SK-N-SH treated with all-trans-retinoic acid at 6 μM for 48 hours (cell line): Measurements from ENCODE around the gene BTG1.

Experiments used
- ATAC-seq: fragments of 200-7000 bp; cut with Tn5 transposase; 3 replicates; pipeline ENCODE4 v1.9.1; 2020; ENCODE audit warnings: mild to moderate bottlenecking, moderate library complexity
- ARNTL ChIP-seq: fragments of 450-650 bp; formaldehyde crosslinking; IDR thresholded peaks from 2 replicates; pipeline ENCODE4 v1.5.0; 2020; ENCODE audit warnings: low read depth, mild to moderate bottlenecking, moderate library complexity, borderline replicate concordance
- BACH2 ChIP-seq: fragments of 250-450 bp; sonication (Bioruptor Pico); IDR thresholded peaks from 2 replicates; pipeline ENCODE4 v1.9.0; 2021; ENCODE audit warnings: mild to moderate bottlenecking, borderline replicate concordance
- CREB5 ChIP-seq: fragments of 250-450 bp; sonication (Bioruptor Pico); IDR thresholded peaks from 2 replicates; pipeline ENCODE4 v1.5.1; 2020; ENCODE audit warnings: low read depth, mild to moderate bottlenecking, moderate library complexity
- ESRRG ChIP-seq: fragments of 250-450 bp; sonication (Bioruptor Pico); IDR thresholded peaks from 2 replicates; pipeline ENCODE4 v1.6.1; 2021; ENCODE audit warnings: mild to moderate bottlenecking
- GLIS3 ChIP-seq: fragments of 250-450 bp; sonication (Bioruptor Pico); IDR thresholded peaks from 2 replicates; pipeline ENCODE4 v1.5.0; 2020; ENCODE audit warnings: mild to moderate bottlenecking, moderate library complexity
- ISL1 ChIP-seq: fragments of 250-450 bp; sonication (Bioruptor Pico); IDR thresholded peaks from 2 replicates; pipeline ENCODE4 v2.1.2; 2022; ENCODE audit warnings: mild to moderate bottlenecking, moderate library complexity
- OSR1 ChIP-seq: fragments of 250-450 bp; sonication (Bioruptor Pico); IDR thresholded peaks from 2 replicates; pipeline ENCODE4 v1.8.0; 2022; ENCODE audit warnings: moderate library complexity, mild to moderate bottlenecking, inconsistent platforms
- PPARA ChIP-seq: fragments of 250-450 bp; sonication (Bioruptor Pico); IDR thresholded peaks from 2 replicates; pipeline ENCODE4 v1.5.0; 2020; ENCODE audit warnings: mild to moderate bottlenecking, borderline replicate concordance
- SNAI2 ChIP-seq: fragments of 250-450 bp; sonication (Bioruptor Pico); IDR thresholded peaks from 2 replicates; pipeline ENCODE4 v1.5.0; 2020; ENCODE audit warnings: mild to moderate bottlenecking, moderate library complexity
- TCF4 ChIP-seq: fragments of 250-450 bp; sonication (Bioruptor Pico); IDR thresholded peaks from 2 replicates; pipeline ENCODE4 v1.8.0; 2021; ENCODE audit warnings: mild to moderate bottlenecking, moderate library complexity, borderline replicate concordance
- TOX ChIP-seq: fragments of 250-450 bp; sonication (Bioruptor Pico); IDR thresholded peaks from 2 replicates; pipeline ENCODE4 v1.8.0; 2021; ENCODE audit warnings: mild to moderate bottlenecking, moderate library complexity, borderline replicate concordance
- ZC3H10 ChIP-seq: fragments of 250-450 bp; sonication (Bioruptor Pico); IDR thresholded peaks from 2 replicates; pipeline ENCODE4 v1.5.1; 2021; ENCODE audit warnings: mild to moderate bottlenecking, moderate library complexity
- ZFP3 ChIP-seq: fragments of 250-450 bp; sonication (Bioruptor Pico); IDR thresholded peaks from 2 replicates; pipeline ENCODE4 v1.5.0; 2020; ENCODE audit warnings: mild to moderate bottlenecking, moderate library complexity
- ZFP30 ChIP-seq: fragments of 450-650 bp; formaldehyde crosslinking; IDR thresholded peaks from 2 replicates; pipeline ENCODE4 v1.5.0; 2022; ENCODE audit warnings: mild to moderate bottlenecking, moderate library complexity
- ZNF565 ChIP-seq: fragments of 450-650 bp; formaldehyde crosslinking; conservative IDR thresholded peaks from 2 replicates; pipeline ENCODE4 v1.5.0; 2020; ENCODE audit warnings: low read depth, mild to moderate bottlenecking, moderate library complexity
- ZNF70 ChIP-seq: fragments of 450-650 bp; formaldehyde crosslinking; IDR thresholded peaks from 2 replicates; pipeline ENCODE4 v1.5.0; 2020; ENCODE audit warnings: mild to moderate bottlenecking, moderate library complexity
- ZNF8 ChIP-seq: fragments of 450-650 bp; formaldehyde crosslinking; IDR thresholded peaks from 2 replicates; pipeline ENCODE4 v1.5.0; 2020; ENCODE audit warnings: mild to moderate bottlenecking, moderate library complexity
- TF ChIP-seq, protein P1 (sequence below): fragments of 250-450 bp; sonication (Bioruptor Pico); IDR thresholded peaks from 2 replicates; pipeline ENCODE4 v1.8.0; 2021; ENCODE audit warnings: low read depth, mild to moderate bottlenecking, moderate library complexity, borderline replicate concordance
- TF ChIP-seq, protein P2 (sequence below): fragments of 250-450 bp; sonication (Bioruptor Pico); IDR thresholded peaks from 2 replicates; pipeline ENCODE4 v1.5.0; 2020; ENCODE audit warnings: mild to moderate bottlenecking, moderate library complexity
- TF ChIP-seq, protein P3 (sequence below): fragments of 250-450 bp; sonication (Bioruptor Pico); IDR thresholded peaks from 2 replicates; pipeline ENCODE4 v1.5.1; 2021; ENCODE audit warnings: mild to moderate bottlenecking, moderate library complexity

BTG1 gene

DNA sequence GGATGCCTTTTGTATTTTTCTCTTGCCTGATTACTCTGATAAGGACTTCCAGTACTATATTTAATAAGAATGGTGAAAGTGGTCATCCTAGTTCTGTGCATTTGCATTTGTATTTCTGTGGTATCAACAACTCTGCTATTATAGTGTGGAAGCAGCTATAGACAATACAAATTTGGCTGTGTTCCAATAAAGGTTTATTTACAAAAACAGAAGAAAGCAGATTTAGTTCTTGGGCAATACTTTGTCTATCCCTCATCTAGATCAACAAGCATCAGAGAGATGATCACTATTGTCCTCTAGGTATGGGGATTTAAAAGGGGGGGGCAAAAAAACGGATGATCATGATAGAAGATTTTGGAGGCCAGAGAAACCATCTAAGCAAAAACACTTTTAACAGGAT lies 19.1 kb upstream of the BTG1 start:
- TF ChIP-seq, protein P1, sequence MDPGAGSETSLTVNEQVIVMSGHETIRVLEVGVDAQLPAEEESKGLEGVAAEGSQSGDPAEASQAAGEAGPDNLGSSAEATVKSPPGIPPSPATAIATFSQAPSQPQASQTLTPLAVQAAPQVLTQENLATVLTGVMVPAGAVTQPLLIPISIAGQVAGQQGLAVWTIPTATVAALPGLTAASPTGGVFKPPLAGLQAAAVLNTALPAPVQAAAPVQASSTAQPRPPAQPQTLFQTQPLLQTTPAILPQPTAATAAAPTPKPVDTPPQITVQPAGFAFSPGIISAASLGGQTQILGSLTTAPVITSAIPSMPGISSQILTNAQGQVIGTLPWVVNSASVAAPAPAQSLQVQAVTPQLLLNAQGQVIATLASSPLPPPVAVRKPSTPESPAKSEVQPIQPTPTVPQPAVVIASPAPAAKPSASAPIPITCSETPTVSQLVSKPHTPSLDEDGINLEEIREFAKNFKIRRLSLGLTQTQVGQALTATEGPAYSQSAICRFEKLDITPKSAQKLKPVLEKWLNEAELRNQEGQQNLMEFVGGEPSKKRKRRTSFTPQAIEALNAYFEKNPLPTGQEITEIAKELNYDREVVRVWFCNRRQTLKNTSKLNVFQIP (CRISPR knock-in tag): no peak
- TF ChIP-seq GLIS3 (CRISPR knock-in tag) (no peak), ZC3H10 (CRISPR knock-in tag) (no peak), BACH2 (CRISPR knock-in tag) (no peak), ESRRG (no peak), ZFP3 (CRISPR knock-in tag) (no peak), ZNF8 (CRISPR knock-in tag) (no peak), ZNF565 (CRISPR knock-in tag) (no peak), PPARA (CRISPR knock-in tag) (no peak), ARNTL (CRISPR knock-in tag) (no peak), ZNF70 (CRISPR knock-in tag) (no peak)
- no peak for ATAC-seq

GRCh38 chr12:92162079-92162478 lies 16.4 kb upstream of the BTG1 start:
- no peak for ATAC-seq
- TF ChIP-seq ARNTL (CRISPR knock-in tag) (no peak), ISL1 (no peak), ZFP3 (CRISPR knock-in tag) (no peak), ESRRG (no peak), PPARA (CRISPR knock-in tag) (no peak), TCF4 (CRISPR knock-in tag) (no peak), OSR1 (CRISPR knock-in tag) (no peak)
- TF ChIP-seq, protein P2, sequence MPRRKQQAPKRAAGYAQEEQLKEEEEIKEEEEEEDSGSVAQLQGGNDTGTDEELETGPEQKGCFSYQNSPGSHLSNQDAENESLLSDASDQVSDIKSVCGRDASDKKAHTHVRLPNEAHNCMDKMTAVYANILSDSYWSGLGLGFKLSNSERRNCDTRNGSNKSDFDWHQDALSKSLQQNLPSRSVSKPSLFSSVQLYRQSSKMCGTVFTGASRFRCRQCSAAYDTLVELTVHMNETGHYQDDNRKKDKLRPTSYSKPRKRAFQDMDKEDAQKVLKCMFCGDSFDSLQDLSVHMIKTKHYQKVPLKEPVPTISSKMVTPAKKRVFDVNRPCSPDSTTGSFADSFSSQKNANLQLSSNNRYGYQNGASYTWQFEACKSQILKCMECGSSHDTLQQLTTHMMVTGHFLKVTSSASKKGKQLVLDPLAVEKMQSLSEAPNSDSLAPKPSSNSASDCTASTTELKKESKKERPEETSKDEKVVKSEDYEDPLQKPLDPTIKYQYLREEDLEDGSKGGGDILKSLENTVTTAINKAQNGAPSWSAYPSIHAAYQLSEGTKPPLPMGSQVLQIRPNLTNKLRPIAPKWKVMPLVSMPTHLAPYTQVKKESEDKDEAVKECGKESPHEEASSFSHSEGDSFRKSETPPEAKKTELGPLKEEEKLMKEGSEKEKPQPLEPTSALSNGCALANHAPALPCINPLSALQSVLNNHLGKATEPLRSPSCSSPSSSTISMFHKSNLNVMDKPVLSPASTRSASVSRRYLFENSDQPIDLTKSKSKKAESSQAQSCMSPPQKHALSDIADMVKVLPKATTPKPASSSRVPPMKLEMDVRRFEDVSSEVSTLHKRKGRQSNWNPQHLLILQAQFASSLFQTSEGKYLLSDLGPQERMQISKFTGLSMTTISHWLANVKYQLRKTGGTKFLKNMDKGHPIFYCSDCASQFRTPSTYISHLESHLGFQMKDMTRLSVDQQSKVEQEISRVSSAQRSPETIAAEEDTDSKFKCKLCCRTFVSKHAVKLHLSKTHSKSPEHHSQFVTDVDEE: no peak

- no peak for ATAC-seq
- TF ChIP-seq, protein P1 (CRISPR knock-in tag): no peak
- TF ChIP-seq ARNTL (CRISPR knock-in tag): no peak
- TF ChIP-seq BACH2 (CRISPR knock-in tag): no peak
- TF ChIP-seq PPARA (CRISPR knock-in tag): no peak
- TF ChIP-seq ZNF70 (CRISPR knock-in tag): no peak
Measured at GRCh38 chr12:92158796-92159439, 13.3 kb upstream of the BTG1 start.

DNA sequence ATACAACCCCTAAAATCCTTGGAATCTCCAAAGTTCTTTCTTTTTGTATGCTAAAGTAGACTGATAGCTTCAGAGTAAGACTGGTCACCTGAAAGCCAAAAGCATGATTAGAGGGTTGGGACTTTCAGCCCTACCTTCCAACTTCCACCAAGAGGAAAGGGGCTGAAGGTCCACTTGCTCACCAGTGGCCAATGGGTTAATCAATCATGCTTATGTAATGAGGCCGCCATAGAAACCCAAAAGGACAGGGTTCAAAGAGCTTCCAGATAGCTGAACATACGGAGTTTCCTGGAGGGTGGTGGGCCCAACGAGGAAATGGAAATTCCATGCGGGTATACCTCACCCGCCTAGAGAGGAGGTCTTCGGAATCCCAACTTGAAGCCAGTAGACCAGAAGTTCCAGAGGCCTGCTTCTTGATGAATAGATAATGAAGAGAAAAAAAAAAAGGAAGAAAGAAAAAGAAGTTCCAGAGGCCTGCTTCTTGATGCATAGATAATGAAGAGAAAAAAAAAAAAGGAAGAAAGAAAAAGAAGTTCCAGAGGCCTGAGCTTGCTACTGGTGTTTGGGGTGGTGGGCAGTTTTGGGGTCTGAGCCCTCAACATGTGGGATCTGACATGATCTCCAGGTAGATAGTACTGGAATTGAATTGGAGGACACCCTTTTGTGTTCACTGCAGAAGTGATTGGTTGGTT lies 11.2 kb upstream of the BTG1 start:
- ATAC-seq: no peak
- TF ChIP-seq SNAI2 (CRISPR knock-in tag) (no peak), TOX (CRISPR knock-in tag) (no peak), ZFP30 (CRISPR knock-in tag) (no peak), ARNTL (CRISPR knock-in tag) (no peak), ISL1 (no peak), ZNF565 (CRISPR knock-in tag) (no peak), ZNF70 (CRISPR knock-in tag) (no peak), CREB5 (CRISPR knock-in tag) (no peak), BACH2 (CRISPR knock-in tag) (no peak)
- TF ChIP-seq, protein P2: no peak
- TF ChIP-seq, protein P3, sequence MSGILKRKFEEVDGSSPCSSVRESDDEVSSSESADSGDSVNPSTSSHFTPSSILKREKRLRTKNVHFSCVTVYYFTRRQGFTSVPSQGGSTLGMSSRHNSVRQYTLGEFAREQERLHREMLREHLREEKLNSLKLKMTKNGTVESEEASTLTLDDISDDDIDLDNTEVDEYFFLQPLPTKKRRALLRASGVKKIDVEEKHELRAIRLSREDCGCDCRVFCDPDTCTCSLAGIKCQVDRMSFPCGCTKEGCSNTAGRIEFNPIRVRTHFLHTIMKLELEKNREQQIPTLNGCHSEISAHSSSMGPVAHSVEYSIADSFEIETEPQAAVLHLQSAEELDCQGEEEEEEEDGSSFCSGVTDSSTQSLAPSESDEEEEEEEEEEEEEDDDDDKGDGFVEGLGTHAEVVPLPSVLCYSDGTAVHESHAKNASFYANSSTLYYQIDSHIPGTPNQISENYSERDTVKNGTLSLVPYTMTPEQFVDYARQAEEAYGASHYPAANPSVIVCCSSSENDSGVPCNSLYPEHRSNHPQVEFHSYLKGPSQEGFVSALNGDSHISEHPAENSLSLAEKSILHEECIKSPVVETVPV: no peak
